ENCODE measurements around the gene PHF21A. TPM values are rescaled to one million over a fixed set of nuclear protein-coding genes. Genes with fewer than 3 reads are reported as not detected.

Gene PHF21A
- total RNA-seq, 2 experiments from 2014 or later: 23.1 to 56.1 TPM

DNA sequence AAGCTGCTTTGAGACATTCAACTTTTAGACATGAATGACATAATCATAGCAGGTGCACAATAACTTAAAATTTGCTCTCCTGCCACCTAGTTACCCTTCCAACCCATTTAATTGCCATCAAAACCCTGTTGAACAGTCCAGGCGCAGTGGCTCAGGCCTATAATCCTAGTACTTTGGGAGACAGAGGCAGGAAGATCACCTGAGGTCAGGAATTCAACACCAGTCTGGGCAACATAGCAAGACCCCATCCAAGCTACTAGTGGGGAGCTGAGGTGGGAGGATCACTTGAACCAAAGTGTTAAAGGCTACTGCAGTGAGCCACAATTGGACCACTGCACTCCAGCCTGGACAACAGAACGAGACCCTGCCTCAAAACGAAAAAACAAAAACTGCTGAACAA is 4.0 kb upstream of the PHF21A start:
- POLR2A ChIA-PET: interaction anchor here (0.5 to 1.5 kb wide), 3 partner anchors 10 to 202 kb away, joined by 3 to 4 read pairs (median 3); no protein-coding TSS in a partner anchor

DNA sequence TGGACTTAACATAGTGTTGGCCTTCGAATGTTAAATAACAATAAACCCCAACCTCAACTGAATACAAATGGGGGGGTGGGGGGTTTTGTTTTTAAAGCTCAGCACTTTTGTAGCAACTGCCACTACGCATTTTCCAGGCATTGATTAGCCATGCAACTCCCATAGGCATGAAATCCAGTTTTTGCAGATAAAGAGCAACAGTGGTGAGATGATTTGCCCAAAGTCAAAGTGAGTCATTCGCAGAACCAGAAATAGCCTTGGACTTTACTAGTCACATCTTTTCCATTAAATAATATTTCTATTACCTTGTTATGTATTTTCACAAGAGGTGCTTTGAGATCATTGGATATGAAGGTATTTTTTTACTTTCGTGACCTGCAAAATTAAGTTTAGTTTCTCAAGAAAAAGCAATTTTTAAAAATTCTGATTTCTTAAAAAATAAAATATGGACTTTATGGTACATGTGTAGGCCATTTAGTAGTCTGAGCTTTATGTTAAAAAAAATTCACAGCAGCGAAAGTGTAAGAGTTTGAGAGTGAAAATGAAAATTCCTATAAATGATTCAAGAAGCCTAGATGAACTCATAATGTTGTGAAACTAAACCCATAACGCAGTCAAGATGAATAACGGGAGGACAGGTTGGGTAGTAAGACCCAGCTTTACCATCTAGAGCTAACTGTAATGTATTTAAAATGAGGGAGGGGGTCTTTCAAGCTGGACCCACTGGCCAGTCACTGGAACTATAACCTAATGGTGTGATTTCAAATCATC is 1.9 kb upstream of the PHF21A start:
- Histone ChIP-seq H3K79me2 (ENCODE audit: insufficient read depth, low read depth, low read length) (peaks cover 20% of the 10 kb centered on the region), H3K27ac (ENCODE audit: low read depth, low read length, poor library complexity, severe bottlenecking) (no peak overlapping the region), H3K9me3 (ENCODE audit: low read length) (no peaks in the 10 kb centered on the region), H3K4me3 (ENCODE audit: low read depth, low read length, poor library complexity, severe bottlenecking) (peak overlapping the region; percentile 79), H4K20me1 (ENCODE audit: insufficient read depth, low read length) (peaks cover 6% of the 10 kb centered on the region; the same call in 1 of the 2 replicates), H3K4me1 (ENCODE audit: insufficient read depth, low read length, poor library complexity, severe bottlenecking) (peaks cover 27% of the 10 kb centered on the region), H2AFZ (ENCODE audit: low read length) (no peak overlapping the region), H3K36me3 (ENCODE audit: insufficient read depth, low read length) (no peaks in the 10 kb centered on the region), H3K4me2 (ENCODE audit: low read length) (peak overlapping the region; percentile 100), H3K9me2 (ENCODE audit: insufficient read depth, low read length) (no peaks in the 10 kb centered on the region)
- POLR2A ChIA-PET: interaction anchor here (0.5 to 1.2 kb wide), 7 partner anchors 14 to 1155 kb away, joined by 3 to 7 read pairs (median 3); no protein-coding TSS in a partner anchor
- intact Hi-C loops (cut with micrococcal nuclease; ENCODE audit: unreplicated experiment): loop anchor here (5.0 kb wide), 1 partner anchor 276 kb away; the partner anchor contains the start of gene CRY2
- DNase-seq (ENCODE audit: low spot score): no peak
- TF ChIP-seq EZH2phosphoT487 (IDR thresholded peaks at IDR 0.05; ENCODE audit: borderline replicate concordance, low read depth, low read length): no peak
- TF ChIP-seq, protein P1, sequence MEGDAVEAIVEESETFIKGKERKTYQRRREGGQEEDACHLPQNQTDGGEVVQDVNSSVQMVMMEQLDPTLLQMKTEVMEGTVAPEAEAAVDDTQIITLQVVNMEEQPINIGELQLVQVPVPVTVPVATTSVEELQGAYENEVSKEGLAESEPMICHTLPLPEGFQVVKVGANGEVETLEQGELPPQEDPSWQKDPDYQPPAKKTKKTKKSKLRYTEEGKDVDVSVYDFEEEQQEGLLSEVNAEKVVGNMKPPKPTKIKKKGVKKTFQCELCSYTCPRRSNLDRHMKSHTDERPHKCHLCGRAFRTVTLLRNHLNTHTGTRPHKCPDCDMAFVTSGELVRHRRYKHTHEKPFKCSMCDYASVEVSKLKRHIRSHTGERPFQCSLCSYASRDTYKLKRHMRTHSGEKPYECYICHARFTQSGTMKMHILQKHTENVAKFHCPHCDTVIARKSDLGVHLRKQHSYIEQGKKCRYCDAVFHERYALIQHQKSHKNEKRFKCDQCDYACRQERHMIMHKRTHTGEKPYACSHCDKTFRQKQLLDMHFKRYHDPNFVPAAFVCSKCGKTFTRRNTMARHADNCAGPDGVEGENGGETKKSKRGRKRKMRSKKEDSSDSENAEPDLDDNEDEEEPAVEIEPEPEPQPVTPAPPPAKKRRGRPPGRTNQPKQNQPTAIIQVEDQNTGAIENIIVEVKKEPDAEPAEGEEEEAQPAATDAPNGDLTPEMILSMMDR (conservative IDR thresholded peaks at IDR 0.05; ENCODE audit: low read length): no peak
- CTCF ChIA-PET (ENCODE audit: unreplicated experiment): interaction anchor here (0.6 kb wide), 1 partner anchor 18 kb away, joined by 3 read pairs; no protein-coding TSS in a partner anchor
- BruUV-seq (replicated peaks): no TSS peak

More for the DNA sequence above, 4.0 kb upstream of the PHF21A start:
- no TSS peak for BruUV-seq (replicated peaks)
- intact Hi-C loops (cut with micrococcal nuclease; ENCODE audit: unreplicated experiment): no loop called here
- no peaks in the 10 kb centered on the region for H3K36me3 ChIP-seq (ENCODE audit: insufficient read depth, low read length)
- H2AFZ ChIP-seq (ENCODE audit: low read length): no peak overlapping the region
- no peak for DNase-seq (ENCODE audit: low spot score)
- H3K27ac ChIP-seq (ENCODE audit: low read depth, low read length, poor library complexity, severe bottlenecking): no peak overlapping the region
- CTCF ChIA-PET (ENCODE audit: unreplicated experiment): no interaction called here
- no peaks in the 10 kb centered on the region for H3K9me3 ChIP-seq (ENCODE audit: low read length)
- H3K4me1 ChIP-seq (ENCODE audit: insufficient read depth, low read length, poor library complexity, severe bottlenecking): peaks cover 22% of the 10 kb centered on the region
- no peaks in the 10 kb centered on the region for H4K20me1 ChIP-seq (ENCODE audit: insufficient read depth, low read length)
- no peak for TF ChIP-seq EZH2phosphoT487 (IDR thresholded peaks at IDR 0.05; ENCODE audit: borderline replicate concordance, low read depth, low read length)
- TF ChIP-seq, protein P1 (conservative IDR thresholded peaks at IDR 0.05; ENCODE audit: low read length): no peak
- no peak overlapping the region for H3K4me2 ChIP-seq (ENCODE audit: low read length)
- H3K79me2 ChIP-seq (ENCODE audit: insufficient read depth, low read depth, low read length): peaks cover 5% of the 10 kb centered on the region; the same call in 1 of the 2 replicates
- no peak overlapping the region for H3K4me3 ChIP-seq (ENCODE audit: low read depth, low read length, poor library complexity, severe bottlenecking)
- no peaks in the 10 kb centered on the region for H3K9me2 ChIP-seq (ENCODE audit: insufficient read depth, low read length)
